Fibroblast of lung (primary cell): ENCODE measurements around the gene ONECUT3. TPM values are rescaled to one million over a fixed set of nuclear protein-coding genes. Genes with fewer than 3 reads are reported as not detected.

Experiments
- DNase-seq, 2 donors: peaks; one replicate each; pipeline versions ENCODE4 v3.0.0 to v3.0.0-alpha.2; 2010; ENCODE audit warnings: low read depth in 2 of 2
- H2AFZ ChIP-seq: 2 replicates; pipeline ENCODE4 v1.5.1; 2012; ENCODE audit warnings: low read length, control low read depth, inconsistent platforms
- H3K27ac ChIP-seq: 2 replicates; pipeline ENCODE4 v1.5.1; 2011; ENCODE audit warnings: low read length, control low read depth; ENCODE audit not compliant: insufficient read depth
- H3K27me3 ChIP-seq: 2 replicates; pipeline ENCODE4 v1.5.1; 2011; ENCODE audit warnings: mild to moderate bottlenecking, low read length; ENCODE audit not compliant: control insufficient read depth, insufficient read depth
- H3K36me3 ChIP-seq: 2 replicates; pipeline ENCODE4 v1.5.1; 2011; ENCODE audit warnings: low read length; ENCODE audit not compliant: control insufficient read depth, insufficient read depth
- H3K4me1 ChIP-seq: 2 replicates; pipeline ENCODE4 v1.5.1; 2011; ENCODE audit warnings: low read length; ENCODE audit not compliant: control insufficient read depth, insufficient read depth; ENCODE audit errors: extremely low read depth
- H3K4me2 ChIP-seq: 2 replicates; pipeline ENCODE4 v1.5.1; 2011; ENCODE audit warnings: low read length, control low read depth; ENCODE audit not compliant: insufficient read depth; ENCODE audit errors: extremely low read depth
- H3K4me3 ChIP-seq, 4 experiments: fragments of 200-600 bp in 1 of 4; sonication (generic) in 1 of 4; replicated peaks in 1 of 4; 2 replicates each; pipeline ENCODE4 v1.5.1; 2011 to 2016; ENCODE audit warnings: low read length in 4 of 4, low read depth in 3 of 4, mild to moderate bottlenecking in 3 of 4, control low read depth in 2 of 4, inconsistent platforms in 1 of 4, mixed read lengths in 1 of 4; ENCODE audit not compliant: insufficient read depth in 1 of 4; ENCODE audit errors: control extremely low read depth in 1 of 4
- H3K79me2 ChIP-seq: 2 replicates; pipeline ENCODE4 v1.5.1; 2012; ENCODE audit warnings: mild to moderate bottlenecking, low read length, inconsistent platforms; ENCODE audit not compliant: control insufficient read depth, insufficient read depth
- H3K9ac ChIP-seq: 2 replicates; pipeline ENCODE4 v1.5.1; 2011; ENCODE audit warnings: mild to moderate bottlenecking, low read length, control low read depth; ENCODE audit not compliant: insufficient read depth
- H3K9me3 ChIP-seq: 2 replicates; pipeline ENCODE4 v1.5.1; 2012; ENCODE audit warnings: low read depth, low read length; ENCODE audit not compliant: control insufficient read depth, insufficient read depth
- H4K20me1 ChIP-seq: 2 replicates; pipeline ENCODE4 v1.5.1; 2011; ENCODE audit warnings: low read length; ENCODE audit not compliant: control insufficient read depth, insufficient read depth; ENCODE audit errors: extremely low read depth
- EZH2 ChIP-seq: IDR thresholded peaks from 2 replicates; pipeline ENCODE4 v1.5.1; 2012; ENCODE audit warnings: low read length, control low read depth, mild to moderate bottlenecking; ENCODE audit errors: missing control alignments
- polyA plus RNA-seq, 2 donors: library from polyadenylated mRNA; depleted of rRNA in 1 of 2; stranded (reverse) in 1 of 2; unstranded in 1 of 2; fragments of >200 nt; gene quantifications; 2 replicates each; pipeline ENCODE4 v1.2.1, GENCODE V29; 2011 to 2012; ENCODE audit warnings: missing spikeins in 1 of 2
- total RNA-seq: library from RNA; depleted of rRNA; stranded (reverse); fragments of >200 nt; gene quantifications from 2 replicates; pipeline ENCODE4 v1.2.1, GENCODE V29; 2014
- TF ChIP-seq, protein P1 (sequence below), 2 donors: IDR thresholded peaks in 1 of 2; conservative IDR thresholded peaks in 1 of 2; 1 replicate in 1 of 2; 2 replicates in 1 of 2; pipeline ENCODE4 v1.5.1; 2011 to 2012; ENCODE audit warnings: low read length in 2 of 2, control low read depth in 1 of 2, inconsistent platforms in 1 of 2, low read depth in 1 of 2, mild to moderate bottlenecking in 1 of 2

Gene ONECUT3
- total and polyA plus RNA-seq, 2 donors (not counting 1 experiment from before 2014, with no cell fraction given), result not detected

DNA sequence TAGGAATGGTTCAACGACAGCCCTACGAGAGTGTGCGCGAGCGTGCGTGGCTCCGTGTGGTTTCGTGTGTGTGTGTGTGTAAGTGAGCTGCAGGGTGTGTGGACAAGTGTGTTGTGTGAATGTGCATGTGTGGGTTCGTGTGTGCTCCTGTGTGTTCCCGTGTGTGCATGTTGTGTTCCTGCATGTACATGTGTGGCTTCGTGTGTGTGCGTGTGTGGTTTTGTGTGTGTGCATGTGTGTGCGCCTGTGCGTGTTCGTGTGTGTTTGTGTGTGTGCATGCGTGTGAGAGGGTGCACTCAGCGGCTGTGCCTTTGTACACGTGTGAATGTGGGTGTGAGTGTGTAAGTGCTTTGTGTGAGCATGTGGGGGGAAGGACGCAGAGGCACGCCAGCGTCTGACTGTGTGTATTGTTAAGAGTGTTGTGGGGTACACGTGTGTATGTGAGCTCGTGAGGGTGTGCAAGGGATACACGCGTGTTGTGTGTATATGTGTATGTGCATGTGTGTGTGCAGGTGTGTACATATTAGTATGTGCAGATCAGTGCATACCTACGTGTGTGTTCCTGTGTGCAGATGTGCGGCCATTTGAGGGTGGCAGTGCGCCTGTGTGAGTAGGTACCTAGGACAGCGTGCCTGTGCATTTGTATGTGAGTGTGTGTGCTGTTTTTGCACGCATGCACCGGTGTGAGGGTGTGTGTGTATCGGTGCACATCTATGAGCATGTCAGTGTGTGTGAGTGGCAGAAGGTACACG is 24.3 kb upstream of the ONECUT3 start:
- Histone ChIP-seq H3K27me3 (peaks cover 5% of the 10 kb centered on the region), H3K9me3 (no peaks in the 10 kb centered on the region), H3K4me1 (no peaks in the 10 kb centered on the region), H4K20me1 (no peaks in the 10 kb centered on the region), H3K9ac (no peak overlapping the region), H3K79me2 (no peaks in the 10 kb centered on the region), H3K36me3 (no peaks in the 10 kb centered on the region), H2AFZ (no peak overlapping the region), H3K4me2 (no peak overlapping the region), H3K4me3 (no peak overlapping the region), H3K27ac (no peak overlapping the region)
- TF ChIP-seq, protein P1, sequence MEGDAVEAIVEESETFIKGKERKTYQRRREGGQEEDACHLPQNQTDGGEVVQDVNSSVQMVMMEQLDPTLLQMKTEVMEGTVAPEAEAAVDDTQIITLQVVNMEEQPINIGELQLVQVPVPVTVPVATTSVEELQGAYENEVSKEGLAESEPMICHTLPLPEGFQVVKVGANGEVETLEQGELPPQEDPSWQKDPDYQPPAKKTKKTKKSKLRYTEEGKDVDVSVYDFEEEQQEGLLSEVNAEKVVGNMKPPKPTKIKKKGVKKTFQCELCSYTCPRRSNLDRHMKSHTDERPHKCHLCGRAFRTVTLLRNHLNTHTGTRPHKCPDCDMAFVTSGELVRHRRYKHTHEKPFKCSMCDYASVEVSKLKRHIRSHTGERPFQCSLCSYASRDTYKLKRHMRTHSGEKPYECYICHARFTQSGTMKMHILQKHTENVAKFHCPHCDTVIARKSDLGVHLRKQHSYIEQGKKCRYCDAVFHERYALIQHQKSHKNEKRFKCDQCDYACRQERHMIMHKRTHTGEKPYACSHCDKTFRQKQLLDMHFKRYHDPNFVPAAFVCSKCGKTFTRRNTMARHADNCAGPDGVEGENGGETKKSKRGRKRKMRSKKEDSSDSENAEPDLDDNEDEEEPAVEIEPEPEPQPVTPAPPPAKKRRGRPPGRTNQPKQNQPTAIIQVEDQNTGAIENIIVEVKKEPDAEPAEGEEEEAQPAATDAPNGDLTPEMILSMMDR (conservative IDR thresholded peaks at IDR 0.05 in 1 of 2, IDR thresholded peaks at IDR 0.05 in 1 of 2; ENCODE audit: low read depth in 1 of 2, low read length in 2 of 2), result no peak
- TF ChIP-seq EZH2, result no peak
- DNase-seq, result no peak

DNA sequence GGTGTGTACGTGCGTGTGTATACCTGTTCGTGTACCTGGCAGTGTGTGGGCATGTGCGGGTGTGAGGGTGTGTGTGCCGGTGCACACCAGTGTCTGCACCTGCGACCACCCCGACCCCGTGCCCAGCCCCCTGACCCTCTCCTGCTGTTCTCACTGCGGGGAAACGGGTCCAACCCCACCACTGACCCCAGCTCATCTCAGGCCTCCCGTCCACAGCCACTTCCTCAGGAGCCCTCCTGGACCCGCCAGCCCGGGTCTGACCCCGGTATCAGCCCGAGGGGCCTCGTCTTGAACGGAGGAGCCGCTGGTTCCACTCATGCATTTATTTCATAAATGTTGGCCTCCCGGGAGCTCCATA is 23.8 kb upstream of the ONECUT3 start:
- Histone ChIP-seq H3K79me2 (no peaks in the 10 kb centered on the region), H3K4me3 (no peak overlapping the region), H3K9ac (no peak overlapping the region), H4K20me1 (no peaks in the 10 kb centered on the region), H3K36me3 (no peaks in the 10 kb centered on the region), H3K27me3 (peaks cover 5% of the 10 kb centered on the region), H3K9me3 (no peaks in the 10 kb centered on the region), H3K27ac (no peak overlapping the region), H3K4me2 (no peak overlapping the region), H3K4me1 (no peaks in the 10 kb centered on the region), H2AFZ (no peak overlapping the region)
- no peak for TF ChIP-seq EZH2
- TF ChIP-seq, protein P1 (conservative IDR thresholded peaks at IDR 0.05 in 1 of 2, IDR thresholded peaks at IDR 0.05 in 1 of 2; ENCODE audit: low read depth in 1 of 2, low read length in 2 of 2), result no peak
- DNase-seq, result no peak

DNA sequence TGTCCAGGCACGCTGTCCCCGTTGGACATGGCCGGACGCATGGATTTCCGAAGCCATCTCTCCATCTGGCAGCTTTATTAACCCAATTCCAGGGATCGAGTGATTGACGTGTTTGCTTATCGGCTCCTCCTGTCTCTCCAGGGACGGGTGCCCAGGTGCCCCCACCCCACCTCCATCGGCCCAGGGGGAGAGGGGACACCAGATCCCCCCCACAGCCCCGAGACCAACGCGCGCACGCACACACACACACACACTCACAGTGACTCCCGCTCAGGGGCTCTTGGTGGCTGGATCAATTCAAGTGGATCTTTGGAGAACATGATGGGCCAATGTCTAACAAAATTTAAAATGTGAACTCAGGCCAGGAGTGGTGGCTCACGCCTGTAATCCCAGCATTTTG is 23.1 kb upstream of the ONECUT3 start:
- H3K9me3 ChIP-seq, result no peaks in the 10 kb centered on the region
- no peak overlapping the region for H3K27ac ChIP-seq
- no peak for DNase-seq
- H3K27me3 ChIP-seq, result peaks cover 7% of the 10 kb centered on the region
- no peak for TF ChIP-seq EZH2
- no peaks in the 10 kb centered on the region for H4K20me1 ChIP-seq
- no peaks in the 10 kb centered on the region for H3K79me2 ChIP-seq
- no peak overlapping the region for H3K9ac ChIP-seq
- H3K4me3 ChIP-seq, result no peak overlapping the region
- H2AFZ ChIP-seq, result no peak overlapping the region
- no peaks in the 10 kb centered on the region for H3K36me3 ChIP-seq
- no peak overlapping the region for H3K4me2 ChIP-seq
- H3K4me1 ChIP-seq, result no peaks in the 10 kb centered on the region
